ENCODE data around the gene SYNE1.
"Not testable (repeated sequence)": the region's sequence is repeated elsewhere in the genome, so short reads cannot be mapped to it uniquely, and the experiment has no call there.

The SYNE1 gene

DNA sequence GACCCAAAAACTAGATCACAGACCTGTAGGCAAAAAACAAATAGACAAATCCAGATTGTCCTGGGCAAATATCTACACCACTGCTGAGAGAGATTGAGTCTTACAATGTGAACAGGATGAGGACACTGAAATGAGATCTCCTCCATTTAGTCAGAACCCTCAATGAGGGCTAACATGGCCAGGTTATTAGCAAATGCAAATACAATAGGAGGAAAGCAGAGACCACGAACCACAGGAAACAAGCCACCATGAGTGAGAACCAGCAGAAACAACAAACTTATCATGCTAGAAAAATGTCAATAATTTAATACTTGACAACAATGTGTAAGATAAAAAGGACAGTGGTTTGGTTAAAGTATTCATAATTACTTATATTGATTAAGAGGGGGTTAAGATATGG lies 162.8 kb downstream of the SYNE1 start:
- DNase-seq, result no peak

DNA sequence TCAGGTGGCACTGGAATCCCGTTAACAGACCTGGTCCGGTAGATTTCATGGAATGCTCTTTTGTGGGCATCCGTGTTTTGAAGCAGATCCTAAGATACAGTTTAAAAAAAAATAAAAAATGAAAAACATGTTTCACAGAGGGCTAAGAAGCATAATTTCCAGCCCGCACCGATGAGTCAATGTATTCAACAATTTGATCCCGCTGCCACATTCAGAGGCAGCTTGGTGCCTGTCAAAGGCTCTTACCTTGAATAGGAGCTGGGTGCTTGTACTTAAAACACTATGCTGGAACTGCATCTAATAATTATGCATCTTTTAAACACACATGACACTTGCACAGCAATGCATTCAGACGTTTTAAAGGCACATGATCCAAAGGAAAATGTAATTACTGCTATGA lies 164.8 kb downstream of the SYNE1 start:
- no peak for DNase-seq

GRCh38 chr6:152471456-152472265 lies 165.5 kb downstream of the SYNE1 start:
- DNase-seq, result no peak

DNA sequence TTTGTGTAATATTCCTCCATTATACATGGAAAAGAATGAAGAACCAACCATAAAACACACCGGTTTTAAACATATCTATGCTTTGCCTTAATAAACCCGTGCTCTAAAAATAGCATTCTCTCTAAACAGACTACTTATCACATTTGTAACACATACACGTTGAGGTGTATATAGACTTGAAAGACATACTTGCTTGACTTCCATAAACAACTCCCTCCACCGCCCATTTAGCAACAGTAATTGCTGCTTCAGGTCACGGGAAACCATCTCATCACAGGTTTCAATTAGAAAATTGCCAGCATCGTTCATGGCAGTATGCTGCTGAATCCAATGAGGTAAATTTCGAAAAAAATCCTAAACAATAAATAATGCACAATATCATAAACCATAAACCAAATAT lies 174.0 kb downstream of the SYNE1 start:
- no peak for DNase-seq

GRCh38 chr6:152462716-152463115 lies 174.4 kb downstream of the SYNE1 start:
- DNase-seq, result peak; percentile 41

DNA sequence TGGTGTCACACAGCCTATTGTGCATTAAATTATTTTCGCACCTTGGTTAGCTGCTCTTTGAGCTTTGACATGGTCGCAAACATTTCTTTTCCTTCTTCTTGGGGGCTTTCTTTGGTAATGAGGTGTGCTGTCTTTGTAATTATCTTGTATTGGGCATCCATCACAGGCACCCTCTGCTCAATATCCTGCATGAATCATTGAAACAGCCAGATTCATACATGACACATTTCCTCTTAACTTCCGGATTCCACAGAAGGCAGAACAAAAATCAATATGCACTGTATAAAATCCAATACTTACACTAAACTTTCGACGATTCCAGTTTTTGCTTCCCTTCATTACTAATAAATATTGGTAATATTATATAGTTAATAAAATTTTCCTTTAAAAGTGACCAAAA lies 175.6 kb downstream of the SYNE1 start:
- DNase-seq, result no peak

- no peak for DNase-seq
These were observed 178.2 kb downstream of the SYNE1 start for GRCh38 chr6:152458648-152459644.

- DNase-seq, result no peak
These were observed 179.1 kb downstream of the SYNE1 start for GRCh38 chr6:152457949-152458624.

DNA sequence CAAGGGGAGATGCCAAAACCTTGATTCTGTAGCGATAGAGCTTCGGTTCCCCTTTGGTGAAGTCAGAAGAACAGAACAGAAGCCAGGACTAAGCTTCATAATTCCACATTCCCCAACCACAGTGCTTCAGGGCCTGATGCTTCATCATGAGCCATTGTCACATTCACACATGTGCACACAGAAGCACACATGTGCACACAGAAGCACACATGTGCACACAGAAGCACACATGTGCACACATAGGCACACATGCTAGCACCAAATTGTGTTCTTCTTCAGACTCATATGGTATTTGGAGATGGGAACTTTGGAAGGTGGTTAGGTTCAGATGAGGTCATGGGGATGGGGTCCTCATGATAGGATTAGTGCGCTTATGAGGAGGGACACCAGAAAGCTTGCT lies 183.2 kb downstream of the SYNE1 start:
- DNase-seq, result no peak

GRCh38 chr6:152453421-152453820 lies 183.7 kb downstream of the SYNE1 start:
- DNase-seq, result no peak

GRCh38 chr6:152452639-152453038 lies 184.5 kb downstream of the SYNE1 start:
- DNase-seq, result no peak

GRCh38 chr6:152450519-152450918 lies 186.6 kb downstream of the SYNE1 start:
- DNase-seq, result no peak

DNA sequence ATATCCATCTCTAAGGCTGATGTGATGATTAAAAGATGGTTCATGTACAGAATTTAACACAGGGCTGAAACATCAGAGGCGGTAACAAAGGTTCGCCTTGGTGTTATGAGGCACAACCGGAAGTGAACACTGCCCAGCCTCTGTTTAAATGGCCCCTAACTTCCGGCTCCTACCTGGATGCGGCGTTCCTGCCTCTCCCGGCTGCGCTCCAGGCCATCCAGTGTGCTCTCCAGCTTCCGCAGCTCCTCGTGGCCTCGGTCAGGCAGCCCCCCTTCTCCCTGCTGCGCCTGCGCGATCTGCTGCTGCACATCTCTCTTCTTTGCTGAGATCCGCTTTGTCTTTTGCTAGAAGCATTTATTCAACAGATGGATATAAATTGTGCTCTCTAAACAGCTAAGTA lies 195.3 kb downstream of the SYNE1 start:
- DNase-seq, result no peak

DNA sequence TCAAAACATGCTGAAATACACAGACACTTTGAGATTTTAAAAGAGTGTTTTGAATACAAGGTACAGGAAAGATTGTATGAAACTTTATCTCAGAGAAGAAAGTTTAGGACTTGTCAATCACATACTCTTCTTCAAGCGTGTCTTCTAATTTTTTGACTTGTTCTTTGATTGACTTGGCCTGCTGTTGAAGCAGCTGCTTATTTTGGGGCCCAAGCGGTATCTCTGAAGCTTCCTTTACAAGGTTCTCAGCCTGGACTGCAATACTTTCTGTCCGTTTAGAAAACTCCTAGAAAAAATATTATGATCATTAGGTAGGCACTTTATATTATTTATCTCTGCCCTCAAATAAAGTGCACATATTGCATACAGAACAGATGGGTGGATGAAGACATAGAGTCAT lies 201.3 kb downstream of the SYNE1 start:
- no peak for DNase-seq

GRCh38 chr6:152432758-152433157 lies 204.4 kb downstream of the SYNE1 start:
- DNase-seq, result no peak

DNA sequence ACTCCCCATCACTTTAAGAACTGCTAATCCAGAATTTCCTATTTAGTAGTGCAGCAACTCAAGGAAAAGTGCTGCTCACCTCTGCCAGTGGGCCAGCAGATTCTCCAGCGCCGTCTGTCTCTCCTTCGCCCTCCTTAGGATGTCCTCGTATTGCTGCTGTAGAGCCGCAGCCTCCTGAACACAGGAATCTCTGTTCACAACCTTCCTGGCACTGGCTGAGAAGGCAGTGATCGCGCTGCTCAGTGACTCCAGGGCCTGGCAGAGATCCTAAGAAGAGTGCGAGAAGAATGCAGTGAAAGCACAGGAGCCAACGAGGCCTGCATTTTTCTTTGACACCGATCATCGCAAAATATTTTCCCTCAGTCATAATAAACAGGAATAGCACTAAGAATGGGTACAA lies 209.0 kb downstream of the SYNE1 start:
- no peak for DNase-seq

DNA sequence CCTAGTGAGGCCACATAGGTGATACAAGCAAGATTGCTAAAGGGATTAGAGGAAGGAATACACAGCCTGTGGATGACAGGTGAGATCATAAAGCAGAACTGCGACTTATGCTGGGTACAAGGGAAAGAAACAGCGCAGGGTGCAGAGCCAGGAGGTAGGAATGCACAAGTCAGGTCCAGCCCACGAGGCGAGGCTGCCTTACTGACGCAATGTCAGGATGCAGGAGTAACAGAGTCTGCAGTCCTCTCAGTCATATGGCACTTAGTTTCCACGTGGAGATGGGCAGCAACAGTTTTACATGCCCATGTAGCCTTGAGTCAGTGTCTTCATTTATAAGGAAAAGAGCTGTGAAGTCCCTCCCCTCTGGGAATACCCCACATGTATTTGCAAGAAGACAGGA lies 210.9 kb downstream of the SYNE1 start:
- no peak for DNase-seq

- DNase-seq, result no peak
These were observed 213.7 kb downstream of the SYNE1 start for GRCh38 chr6:152423216-152424103.

GRCh38 chr6:152421496-152421895 lies 215.7 kb downstream of the SYNE1 start:
- not testable (repeated sequence) for DNase-seq

DNA sequence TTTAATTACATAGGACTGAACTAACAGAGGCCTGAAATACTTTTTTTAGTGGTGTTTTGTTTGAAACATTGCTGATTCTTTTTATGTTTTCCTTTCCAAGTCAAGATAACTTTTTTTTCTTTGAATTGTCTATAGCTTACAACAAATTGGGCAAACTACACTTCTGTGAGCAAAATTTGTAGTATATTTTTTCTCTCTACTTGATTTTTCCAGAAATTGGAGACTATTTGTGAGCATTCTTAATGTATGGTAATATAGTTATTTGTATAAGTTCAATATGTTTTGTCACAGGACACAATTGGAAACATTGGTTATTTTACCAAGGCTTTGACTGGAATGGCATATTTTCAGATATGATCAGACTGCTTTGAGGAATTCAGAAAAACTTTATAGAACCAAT lies 216.5 kb downstream of the SYNE1 start:
- DNase-seq, result no peak

DNA sequence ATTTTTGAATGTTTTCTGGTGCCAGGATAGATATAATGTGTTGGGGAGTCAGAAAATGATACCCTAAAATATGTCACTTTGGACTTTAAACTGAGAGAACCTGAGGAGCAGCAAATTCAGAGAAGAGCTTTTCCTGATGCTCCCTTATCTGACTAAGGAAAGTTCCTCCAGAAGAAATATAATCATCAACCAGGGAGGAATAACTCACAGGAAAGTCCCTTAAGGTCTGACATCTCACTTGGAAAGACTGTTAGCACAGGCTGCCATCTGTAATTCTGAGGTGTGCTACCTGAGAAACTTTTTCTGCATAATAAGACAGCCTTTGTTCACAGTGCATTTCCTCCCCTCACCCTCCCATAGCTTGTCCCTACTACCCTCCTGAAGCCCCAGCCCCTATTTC lies 218.6 kb downstream of the SYNE1 start:
- no peak for DNase-seq

- no peak for DNase-seq
These were observed 220.5 kb downstream of the SYNE1 start for GRCh38 chr6:152416652-152417051.

Measured in hematopoietic multipotent progenitor cell treated with erythropoietin and hydrocortisone succinate and interleukin-3 and kit ligand, for 4 days (in vitro differentiated cells).